Sigmoid colon (tissue), 7 donors: ENCODE data around the gene BDNF. TPM values are rescaled to one million over a fixed set of nuclear protein-coding genes. Genes with fewer than 3 reads are reported as not detected.

ENCODE experiments used
- DNase-seq: peaks from one replicate; pipeline ENCODE4 v3.0.0-alpha.2; 2019
- H3K27ac ChIP-seq, 4 donors: fragments of 200-600 bp; sonication (generic); one replicate each; pipeline ENCODE4 v1.5.1; 2016 to 2019; ENCODE audit warnings: mild to moderate bottlenecking in 1 of 4
- H3K27me3 ChIP-seq, 3 donors: fragments of 200-600 bp; sonication (generic); one replicate each; pipeline ENCODE4 v1.5.1; 2019; ENCODE audit warnings: mild to moderate bottlenecking in 1 of 3
- H3K36me3 ChIP-seq, 4 donors: fragments of 200-600 bp; sonication (generic); one replicate each; pipeline ENCODE4 v1.5.1; 2016 to 2019
- H3K4me1 ChIP-seq, 4 donors: fragments of 200-600 bp; sonication (generic); one replicate each; pipeline ENCODE4 v1.5.1; 2017 to 2019
- H3K4me3 ChIP-seq, 4 donors: fragments of 200-600 bp; sonication (generic); one replicate each; pipeline ENCODE4 v1.5.1; 2017 to 2019; ENCODE audit warnings: mild to moderate bottlenecking in 2 of 4, moderate library complexity in 1 of 4
- H3K9me3 ChIP-seq, 4 donors: fragments of 200-600 bp in 3 of 4; sonication (generic) in 3 of 4; one replicate each; pipeline versions ENCODE4 v1.5.1 to v1.6.1; 2013 to 2019
- CTCF ChIP-seq, 4 experiments: fragments of 450-650 bp in 3 of 4; fragments of 200-600 bp in 1 of 4; IDR thresholded peaks; one replicate each; pipeline ENCODE4 v1.5.1; 2016 to 2019; ENCODE audit warnings: antibody characterized with exemption in 4 of 4, mild to moderate bottlenecking in 3 of 4, moderate library complexity in 2 of 4
- EP300 ChIP-seq, 4 donors: sonication (generic); formaldehyde crosslinking; IDR thresholded peaks; one replicate each; pipeline ENCODE4 v1.6.1; 2017; ENCODE audit warnings: antibody characterized with exemption in 4 of 4
- POLR2A ChIP-seq, 2 donors: fragments of 450-650 bp; IDR thresholded peaks; one replicate each; pipeline ENCODE4 v1.6.1; 2016; ENCODE audit warnings: antibody characterized with exemption in 2 of 2, mild to moderate bottlenecking in 2 of 2, moderate library complexity in 2 of 2
- POLR2AphosphoS5 ChIP-seq, 4 donors: sonication (generic); formaldehyde crosslinking; IDR thresholded peaks; one replicate each; pipeline ENCODE4 v1.6.1; 2017; ENCODE audit warnings: antibody characterized with exemption in 4 of 4
- WGBS, 2 donors: extraction: QIAGEN DNeasy Blood & Tissue Kit; methylation state at CpG; one replicate each; pipeline ENCODE4 v1.1.7; 2013; 5-methylcytosine and 5-hydroxymethylcytosine counted together
- intact Hi-C: fragments of 100-400 bp; cut with DNase I; formaldehyde crosslinking; loops from one replicate; pipeline ENCODE4 v1.15.1; 2023
- polyA plus RNA-seq, 3 donors: library from polyadenylated mRNA; stranded (reverse); fragments of 200-250 nt; gene quantifications; one replicate each; pipeline ENCODE4 v1.2.3, GENCODE V29; 2013
- total RNA-seq, 4 donors: library from RNA; depleted of rRNA; stranded (reverse); fragments of >200 nt; gene quantifications; one replicate each; pipeline ENCODE4 v1.1.0, GENCODE V29; 2016
- donor health status: healthy with polysubstance abuse.
- donor health status: Bipolar disorder and iron deficiency.
- donor health status: healthy.

The BDNF gene
- total and polyA plus RNA-seq, 7 donors: 0.10 to 1.1 (median 0.49) TPM; not detected in 2

- H3K4me3 ChIP-seq: no peak overlapping the region
- H3K4me1 ChIP-seq: no peaks in the 10 kb centered on the region
- intact Hi-C loops: no loop called here
- no peaks in the 10 kb centered on the region for H3K36me3 ChIP-seq
- no peak for DNase-seq
- 78% methylated on average over 6 of the region's 6 CpGs for WGBS, 2 donors
- no peaks in the 10 kb centered on the region for H3K9me3 ChIP-seq
- H3K27me3 ChIP-seq: no peaks in the 10 kb centered on the region
- H3K27ac ChIP-seq: no peak overlapping the region
- TF ChIP-seq CTCF (IDR thresholded peaks at IDR 0.05): no peak
- TF ChIP-seq POLR2A (IDR thresholded peaks at IDR 0.05): no peak
- no peak for TF ChIP-seq EP300 (IDR thresholded peaks at IDR 0.05)
- TF ChIP-seq POLR2AphosphoS5 (IDR thresholded peaks at IDR 0.05): no peak
These were observed 77.5 kb downstream of the BDNF start for GRCh38 chr11:27622541-27623300.

- no peak overlapping the region for H3K27ac ChIP-seq
- WGBS, 2 donors: 78 to 79% methylated on average over 4 of the region's 4 CpGs
- H3K27me3 ChIP-seq: no peaks in the 10 kb centered on the region
- no peaks in the 10 kb centered on the region for H3K4me1 ChIP-seq
- no peak overlapping the region for H3K4me3 ChIP-seq
- no peak for DNase-seq
- no peaks in the 10 kb centered on the region for H3K9me3 ChIP-seq
- TF ChIP-seq CTCF (IDR thresholded peaks at IDR 0.05) (no peak), EP300 (IDR thresholded peaks at IDR 0.05) (no peak), POLR2A (IDR thresholded peaks at IDR 0.05) (no peak), POLR2AphosphoS5 (IDR thresholded peaks at IDR 0.05) (no peak)
- intact Hi-C loops: no loop called here
- no peaks in the 10 kb centered on the region for H3K36me3 ChIP-seq
These were observed 78.7 kb downstream of the BDNF start for GRCh38 chr11:27621405-27622161.

DNA sequence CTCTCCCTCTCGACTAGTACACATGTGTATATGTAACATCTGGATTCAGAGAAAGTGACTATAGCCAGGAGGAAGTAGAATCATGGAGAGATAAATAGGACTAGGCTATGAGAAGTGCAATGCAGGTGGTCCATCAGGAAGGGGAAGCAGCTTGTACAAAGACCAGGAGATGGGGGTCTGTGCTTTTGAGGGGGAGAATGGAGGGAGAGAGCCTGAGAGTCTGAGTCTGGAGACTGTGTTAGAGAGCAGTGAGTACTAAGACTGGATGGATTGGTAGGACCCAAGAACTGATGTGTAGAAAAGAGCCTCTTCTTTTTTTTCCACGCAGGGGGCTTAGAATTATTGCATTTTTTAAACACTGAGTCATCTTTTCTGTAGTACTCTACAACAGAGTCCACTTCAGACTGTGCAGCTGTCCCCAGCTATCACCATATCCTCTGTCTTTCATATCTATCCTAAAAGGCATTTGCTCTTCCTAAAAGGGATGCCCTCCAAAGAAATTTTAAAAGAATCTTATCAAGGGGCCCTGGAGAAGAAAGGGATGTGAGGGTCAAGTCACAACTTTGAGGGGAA lies 80.4 kb downstream of the BDNF start:
- TF ChIP-seq CTCF (IDR thresholded peaks at IDR 0.05) (no peak), POLR2A (IDR thresholded peaks at IDR 0.05) (no peak), EP300 (IDR thresholded peaks at IDR 0.05) (no peak), POLR2AphosphoS5 (IDR thresholded peaks at IDR 0.05) (no peak)
- Histone ChIP-seq H3K36me3 (no peaks in the 10 kb centered on the region), H3K27ac (no peak overlapping the region), H3K4me3 (no peak overlapping the region), H3K4me1 (no peaks in the 10 kb centered on the region), H3K9me3 (no peaks in the 10 kb centered on the region), H3K27me3 (no peaks in the 10 kb centered on the region)
- intact Hi-C loops: no loop called here
- 68 to 76% methylated on average over 2 of the region's 2 CpGs for WGBS, 2 donors
- no peak for DNase-seq

- Histone ChIP-seq H3K36me3 (no peaks in the 10 kb centered on the region), H3K9me3 (no peaks in the 10 kb centered on the region), H3K4me3 (no peak overlapping the region), H3K27ac (no peak overlapping the region), H3K4me1 (no peaks in the 10 kb centered on the region), H3K27me3 (no peaks in the 10 kb centered on the region)
- WGBS, 2 donors: 70 to 81% methylated on average over 5 of the region's 5 CpGs
- intact Hi-C loops: no loop called here
- no peak for DNase-seq
- TF ChIP-seq EP300 (IDR thresholded peaks at IDR 0.05) (no peak), POLR2A (IDR thresholded peaks at IDR 0.05) (no peak), POLR2AphosphoS5 (IDR thresholded peaks at IDR 0.05) (no peak), CTCF (IDR thresholded peaks at IDR 0.05) (no peak)
These were observed 81.1 kb downstream of the BDNF start for GRCh38 chr11:27619039-27619574.
